Activated naive CD4-positive, alpha-beta T cell treated with anti-CD3 and anti-CD28 coated beads for 36 hours (primary cell): ENCODE measurements around the gene METTL6. TPM values are rescaled to one million over a fixed set of nuclear protein-coding genes. Genes with fewer than 3 reads are reported as not detected.

Source experiments
- total RNA-seq, 2 experiments: library from RNA; stranded (reverse); gene quantifications; one replicate each; pipeline ENCODE4 v1.2.3, GENCODE V29; 2021

METTL6 gene
- total RNA-seq, 2 experiments from 2014 or later = 12.5 to 14.0 TPM

Other genes with a start within 250 kb of the METTL6 start
- 10 to 100 TPM; 23.7 to 26.1 TPM for gene CAPN7, start 221.3 kb downstream of the METTL6 start, total RNA-seq
- gene SH3BP5, start 95.0 kb downstream of the METTL6 start, total RNA-seq = 1 to 10 TPM; 7.9 to 9.0 TPM
- 10 to 100 TPM; 19.5 to 20.6 TPM for gene EAF1, start 54 bp upstream of the METTL6 start, total RNA-seq
- under 1 TPM; 0.25 to 0.62 TPM for gene COLQ, start 94.2 kb upstream of the METTL6 start, total RNA-seq
- gene HACL1, start 174.0 kb upstream of the METTL6 start, total RNA-seq = 10 to 100 TPM; 25.3 to 26.5 TPM
- 1 to 10 TPM; 8.7 to 9.7 TPM for gene BTD, start 174.2 kb upstream of the METTL6 start, total RNA-seq